ENCODE data around the gene PELI2.

The PELI2 gene, protein sequence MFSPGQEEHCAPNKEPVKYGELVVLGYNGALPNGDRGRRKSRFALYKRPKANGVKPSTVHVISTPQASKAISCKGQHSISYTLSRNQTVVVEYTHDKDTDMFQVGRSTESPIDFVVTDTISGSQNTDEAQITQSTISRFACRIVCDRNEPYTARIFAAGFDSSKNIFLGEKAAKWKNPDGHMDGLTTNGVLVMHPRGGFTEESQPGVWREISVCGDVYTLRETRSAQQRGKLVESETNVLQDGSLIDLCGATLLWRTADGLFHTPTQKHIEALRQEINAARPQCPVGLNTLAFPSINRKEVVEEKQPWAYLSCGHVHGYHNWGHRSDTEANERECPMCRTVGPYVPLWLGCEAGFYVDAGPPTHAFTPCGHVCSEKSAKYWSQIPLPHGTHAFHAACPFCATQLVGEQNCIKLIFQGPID

DNA sequence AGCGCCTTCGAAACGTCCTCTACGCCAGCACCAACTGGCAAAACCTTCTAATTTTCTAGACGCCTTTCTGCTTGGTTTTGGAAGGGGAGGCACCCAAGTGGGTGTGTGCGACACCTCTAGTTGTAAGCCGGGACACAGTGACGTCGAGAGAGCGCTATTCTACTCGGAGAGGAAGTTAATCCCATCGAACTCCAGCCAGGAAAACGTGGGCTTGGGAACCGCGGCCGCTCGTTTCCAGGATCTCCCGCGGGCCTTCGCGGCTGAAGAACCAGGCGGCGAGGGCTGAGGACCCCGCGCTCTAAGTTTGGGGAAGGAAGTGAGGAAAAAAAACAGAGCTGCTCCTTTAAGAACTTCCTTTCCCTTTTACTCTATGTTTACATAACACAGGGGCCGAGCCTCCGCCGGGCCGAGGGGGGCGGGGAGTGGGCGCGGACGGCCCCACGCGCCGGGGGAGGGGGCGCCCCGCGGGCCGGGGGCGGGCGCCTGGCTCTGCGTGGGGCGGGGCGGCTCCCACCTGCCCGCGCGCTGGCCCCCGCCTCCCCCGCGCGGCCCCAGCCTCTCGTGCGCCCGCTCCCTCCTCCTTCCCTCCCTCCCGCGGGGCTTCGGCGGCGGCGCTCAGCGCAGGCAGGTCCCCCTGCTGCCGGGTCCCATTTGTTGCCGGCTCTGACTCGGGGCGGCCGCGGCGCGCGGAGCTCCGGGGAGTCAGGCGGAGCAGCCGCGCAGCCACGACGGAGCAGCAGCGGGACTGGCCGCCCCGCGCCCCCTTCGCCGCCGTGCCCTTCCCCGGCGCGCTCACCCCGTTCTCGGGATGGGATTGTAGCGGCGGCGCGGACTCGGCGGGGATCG, at the start of gene PELI2:
Gene PELI2, plus strand, starts transcription at position 647 of the 846 bp plus-strand sequence. CDS start 250 bp downstream, outside the sequence.
- DNase-seq, result peak; percentile 73

DNA sequence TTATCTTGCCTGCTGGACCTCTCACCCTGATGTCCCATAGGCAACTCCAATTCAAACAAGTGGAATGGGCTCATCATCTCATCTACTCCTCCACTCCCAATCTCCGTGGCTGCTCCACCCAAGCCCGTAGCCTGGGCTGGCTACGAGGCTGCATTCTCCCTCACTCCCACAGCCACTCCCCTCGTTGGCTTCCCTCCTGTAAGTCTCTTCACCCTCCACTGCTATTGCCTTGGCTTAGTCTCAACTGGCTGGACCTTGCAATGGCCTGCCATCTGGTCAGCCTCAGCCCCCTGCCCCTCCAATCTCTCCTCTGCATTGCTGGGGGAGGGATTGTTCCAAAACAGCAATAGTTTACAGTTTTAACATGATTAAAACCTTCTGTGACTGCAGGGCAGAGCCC, 44.4 kb upstream of the PELI2 start:
- DNase-seq, result no peak

DNA sequence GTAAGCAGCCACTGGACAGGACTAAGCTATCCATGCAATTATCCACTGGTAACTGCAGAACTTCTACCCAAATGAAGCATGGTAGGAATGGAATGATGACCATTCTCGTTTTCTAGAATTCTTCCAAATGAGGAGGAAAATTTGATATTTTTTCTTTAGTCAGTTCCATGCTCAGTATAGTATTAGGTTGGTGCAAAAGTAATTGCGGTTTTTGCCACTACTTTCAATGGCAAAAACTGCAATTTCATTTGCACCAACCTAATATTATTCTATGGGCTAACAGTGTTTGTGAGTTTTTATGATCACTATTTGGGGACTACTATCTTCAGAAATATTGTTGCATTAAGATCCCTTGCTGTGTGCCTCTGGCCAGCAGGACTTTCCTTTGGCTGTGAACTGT, 42.9 kb upstream of the PELI2 start:
- no peak for DNase-seq

DNA sequence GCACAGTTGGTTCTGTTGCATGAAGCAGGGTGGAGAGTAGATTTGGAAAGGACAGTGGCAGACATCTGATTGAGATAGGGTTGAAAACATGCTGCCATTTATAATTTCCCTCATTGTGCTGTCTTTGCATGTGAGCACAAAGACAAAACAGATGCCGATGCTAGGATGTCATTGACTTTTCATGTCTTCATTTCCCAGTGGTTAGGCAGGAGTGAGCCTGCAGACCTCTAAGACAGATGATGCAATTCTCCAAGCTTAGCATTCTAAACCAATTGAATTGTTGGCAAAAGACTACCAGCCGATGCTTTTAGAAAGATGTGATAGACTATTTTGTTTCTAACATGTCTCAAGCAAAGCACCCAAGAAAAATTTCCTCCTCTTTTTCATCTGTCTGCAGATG, 37.1 kb upstream of the PELI2 start:
- DNase-seq, result peak; percentile 52

DNA sequence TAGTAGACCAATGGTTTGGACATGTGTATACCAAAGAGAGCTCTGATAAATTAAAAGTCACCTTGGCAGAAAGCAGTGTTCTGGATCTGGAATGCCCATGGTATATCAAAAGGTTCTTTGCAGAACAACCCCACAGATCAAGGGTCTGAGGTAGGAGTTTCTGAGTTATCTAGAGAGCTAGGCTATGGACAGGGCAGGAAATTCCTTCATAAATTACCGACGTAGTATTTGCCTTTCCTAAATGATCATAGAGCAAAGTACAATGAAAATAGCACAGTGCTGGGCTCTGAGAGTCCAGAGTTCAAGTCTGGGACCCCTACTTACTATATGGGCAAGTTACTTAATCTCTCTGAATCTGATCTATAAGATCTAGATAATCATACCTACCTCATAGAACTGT, 35.3 kb upstream of the PELI2 start:
- DNase-seq, result no peak

DNA sequence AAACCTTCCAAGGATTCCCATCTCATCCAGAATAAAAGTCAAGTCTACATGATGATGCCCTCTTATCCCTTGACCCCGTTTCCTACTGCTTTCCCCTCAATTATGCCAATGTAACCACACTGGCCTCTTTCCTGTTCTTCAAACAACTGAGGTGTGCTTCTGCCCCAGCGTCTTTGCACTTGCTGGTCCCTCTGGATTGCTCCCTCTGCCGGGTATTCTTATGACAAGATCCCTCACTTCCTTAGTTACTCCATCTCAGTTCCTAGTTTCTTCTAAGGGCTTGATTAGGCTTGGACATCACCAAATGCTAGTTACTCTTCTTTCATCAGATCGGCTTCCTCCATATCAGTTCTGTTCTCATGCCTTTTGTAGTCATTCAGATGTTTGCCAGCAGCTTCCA, 32.7 kb upstream of the PELI2 start:
- DNase-seq, result no peak

DNA sequence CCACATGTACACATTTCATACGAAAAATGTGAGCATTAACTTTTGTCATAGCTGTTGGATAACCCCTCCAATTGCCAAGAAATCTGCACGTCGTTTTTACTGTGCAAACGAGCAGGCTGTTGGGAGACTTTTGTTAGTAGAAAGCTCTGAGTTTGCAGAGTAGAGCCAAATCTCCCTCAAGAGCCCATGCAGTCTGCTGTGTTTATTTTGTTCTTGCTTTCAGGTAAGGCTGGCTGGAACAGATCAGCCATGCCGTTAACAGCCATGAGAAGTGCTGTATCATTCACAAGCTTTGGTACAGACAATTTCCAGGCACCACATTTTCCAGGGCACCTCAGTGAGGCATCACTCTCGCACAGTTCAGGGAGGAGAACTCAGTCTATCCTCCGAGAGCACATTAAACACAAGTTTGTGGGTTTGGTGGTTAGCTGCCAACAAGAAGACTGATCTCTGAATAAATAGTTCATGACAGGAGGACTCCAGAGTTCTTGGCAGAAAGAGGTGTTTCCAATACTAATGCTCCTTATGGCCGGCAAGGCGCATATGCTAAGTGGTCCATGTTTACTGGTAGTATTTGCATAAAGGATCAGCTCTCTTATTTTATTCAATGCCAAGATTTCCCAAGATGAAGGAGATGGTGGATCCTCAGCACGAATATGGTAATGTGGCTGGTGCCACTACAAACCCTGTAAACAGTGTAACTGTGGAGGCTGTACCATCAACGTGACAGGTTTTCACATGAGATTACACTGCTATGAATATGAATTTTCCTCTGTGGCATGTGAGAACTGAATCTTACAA, 30.3 kb upstream of the PELI2 start:
- peak; percentile 46 for DNase-seq

DNA sequence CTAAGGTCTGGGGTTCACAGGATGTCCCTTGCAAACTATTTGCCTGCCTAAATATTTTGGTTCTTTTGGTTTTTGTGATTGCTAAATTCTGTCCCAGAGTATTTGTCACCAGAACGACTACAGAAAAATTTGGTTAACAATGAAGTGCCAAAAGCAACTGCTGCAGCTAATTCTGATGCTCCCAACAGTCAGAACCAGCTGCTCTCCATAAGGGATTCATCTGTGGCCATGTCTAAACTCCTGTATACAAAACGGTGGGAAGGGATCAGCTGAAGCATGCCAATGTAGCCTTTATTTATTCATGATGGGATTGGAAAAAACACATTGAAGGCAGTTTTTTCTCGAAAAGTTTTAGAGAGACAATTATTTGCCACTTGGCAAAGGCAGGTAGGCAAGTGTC, 29.3 kb upstream of the PELI2 start:
- no peak for DNase-seq

DNA sequence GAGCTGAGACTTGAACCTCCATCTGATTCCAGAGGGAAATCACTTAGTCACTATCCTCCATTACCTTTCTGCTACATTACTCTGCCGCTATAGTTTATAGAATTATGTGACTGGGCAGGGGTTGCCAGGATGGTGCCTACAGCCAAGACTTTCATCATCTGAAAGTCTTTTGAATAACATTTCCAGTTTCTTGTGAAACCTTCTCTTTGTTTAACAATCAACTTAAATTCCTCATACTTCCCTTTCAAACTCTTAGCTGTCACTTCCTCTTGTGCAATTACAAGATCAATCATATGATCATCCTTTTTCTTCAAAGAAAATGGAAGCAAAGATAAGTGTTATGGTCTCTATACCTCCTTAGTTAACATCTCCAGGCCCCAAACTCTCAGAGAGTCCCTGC, 25.4 kb upstream of the PELI2 start:
- DNase-seq, result no peak

DNA sequence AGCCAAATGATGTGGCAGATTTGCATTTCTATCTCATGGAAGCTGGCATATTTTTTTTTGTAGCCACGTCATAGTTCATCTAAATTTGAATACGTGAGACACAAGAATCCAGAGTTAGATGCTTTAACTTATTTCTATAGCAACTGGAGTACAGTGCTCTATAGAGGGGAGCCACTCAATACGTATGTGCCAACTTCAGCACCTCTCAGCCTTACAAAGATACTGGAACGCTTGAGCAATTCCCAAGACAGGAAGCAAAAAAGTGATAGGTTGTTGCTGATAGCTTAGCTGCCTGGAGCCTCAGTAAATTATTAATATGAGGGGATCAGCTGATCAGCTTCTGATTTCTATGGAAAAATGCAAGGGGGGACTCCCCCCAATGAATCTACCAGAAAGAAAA, 24.1 kb upstream of the PELI2 start:
- DNase-seq, result no peak

DNA sequence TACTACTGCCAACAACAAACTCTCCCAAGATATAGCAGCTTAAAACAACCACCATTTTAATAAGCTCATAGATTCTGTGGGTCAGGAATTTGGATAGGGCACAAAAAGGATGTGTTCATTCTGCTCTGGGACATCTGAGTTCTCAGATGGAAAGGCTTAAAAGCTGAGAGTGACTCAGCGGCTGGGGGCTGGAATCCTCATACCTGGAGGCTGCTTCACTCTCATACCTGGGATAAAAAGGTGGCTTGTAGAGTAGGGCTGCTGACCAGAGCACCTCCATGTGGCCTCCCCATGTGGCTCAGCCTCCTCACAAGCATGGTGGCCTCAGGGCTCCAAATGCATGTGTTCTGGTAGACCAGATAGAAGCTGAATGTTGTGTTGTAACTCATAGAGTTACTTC, 20.2 kb upstream of the PELI2 start:
- no peak for DNase-seq

DNA sequence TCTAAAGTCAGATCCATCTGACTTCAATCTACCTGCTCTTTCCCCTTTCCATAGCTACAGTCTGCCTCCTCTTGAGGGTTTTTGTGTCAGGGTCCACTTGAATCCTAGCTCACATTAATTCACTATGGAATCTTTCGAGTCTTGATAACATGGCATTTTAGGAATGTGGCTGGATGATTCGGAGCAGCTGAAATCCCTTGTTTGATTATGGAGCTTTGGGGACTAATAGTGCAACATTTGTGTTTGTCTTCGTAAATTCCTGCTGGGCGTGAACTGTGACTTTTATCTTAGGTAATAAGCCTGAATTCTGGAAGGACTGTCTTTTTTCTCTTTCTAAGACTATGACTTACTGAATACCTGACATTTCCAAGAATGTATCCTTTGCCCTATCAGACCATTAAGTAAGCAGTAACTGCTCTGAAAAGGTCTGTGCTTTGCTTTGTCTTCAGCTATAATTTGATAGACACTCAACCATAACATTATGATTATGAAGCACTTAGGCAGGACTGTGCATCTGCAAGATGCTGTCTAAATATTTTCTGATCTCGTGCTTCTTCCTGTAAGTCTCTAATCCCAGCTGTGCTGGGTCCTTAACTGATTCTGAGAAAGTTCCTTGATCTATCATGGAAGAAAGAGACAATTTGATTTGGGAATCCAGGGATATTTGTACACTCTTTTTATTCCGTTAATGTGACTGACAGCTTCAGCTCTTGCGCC, 19.0 kb upstream of the PELI2 start:
- DNase-seq, result no peak

DNA sequence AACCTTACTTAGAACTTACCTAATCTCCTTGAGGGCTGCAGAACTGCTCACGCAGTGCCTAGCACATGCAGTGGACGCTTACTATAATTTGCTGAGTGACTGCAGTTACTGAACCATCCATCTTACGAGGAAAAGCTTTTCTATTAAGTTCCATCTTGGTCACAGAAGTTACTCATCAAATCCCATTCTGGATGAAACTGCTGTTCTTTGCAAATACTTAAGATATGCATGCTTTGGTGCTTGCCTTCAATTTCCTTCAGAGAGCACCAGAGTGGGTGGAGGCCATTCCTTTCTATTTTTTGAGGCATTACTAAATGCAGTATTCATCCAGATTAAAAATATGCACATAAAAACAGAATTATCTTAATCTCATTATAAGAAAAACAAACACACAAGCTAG, 17.7 kb upstream of the PELI2 start:
- DNase-seq, result no peak

DNA sequence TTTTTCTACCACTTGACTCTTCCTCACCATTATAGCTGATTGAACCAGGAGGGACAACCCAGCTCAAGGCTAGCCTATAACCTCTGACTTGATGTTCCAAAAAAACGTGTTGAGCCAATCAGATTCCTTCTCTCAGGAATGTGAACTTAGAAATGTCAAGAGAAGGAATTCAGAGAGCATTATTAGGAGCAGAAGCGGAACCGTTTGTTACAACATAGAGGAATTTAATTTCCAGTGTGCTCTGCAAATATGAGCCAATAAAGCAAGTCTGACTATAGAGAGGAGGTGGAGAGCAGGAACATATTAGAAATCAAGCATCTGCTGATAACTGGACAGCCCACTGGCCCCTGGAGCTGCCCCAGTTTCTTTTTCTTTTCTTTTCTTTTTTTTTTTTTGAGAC, 15.3 kb upstream of the PELI2 start:
- DNase-seq, result no peak

DNA sequence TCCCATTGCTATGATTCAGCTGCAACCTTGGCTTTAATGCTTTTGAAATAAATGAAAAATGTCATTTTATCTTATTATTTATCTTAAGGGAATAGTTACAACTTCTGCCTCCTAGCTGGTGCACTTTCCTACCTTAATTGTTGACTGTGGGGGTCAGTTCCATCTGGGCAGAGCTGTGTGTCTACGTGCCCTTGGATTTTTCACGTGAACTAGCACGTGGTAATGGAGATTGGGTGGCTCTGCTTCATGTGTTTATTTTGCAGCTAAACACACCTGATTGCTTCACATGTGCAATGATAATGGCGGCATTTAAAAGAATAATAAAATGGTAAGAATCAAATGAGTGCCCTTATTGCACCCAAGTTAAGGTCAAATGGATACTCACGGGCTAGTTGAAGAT, 10.6 kb upstream of the PELI2 start:
- DNase-seq, result no peak

DNA sequence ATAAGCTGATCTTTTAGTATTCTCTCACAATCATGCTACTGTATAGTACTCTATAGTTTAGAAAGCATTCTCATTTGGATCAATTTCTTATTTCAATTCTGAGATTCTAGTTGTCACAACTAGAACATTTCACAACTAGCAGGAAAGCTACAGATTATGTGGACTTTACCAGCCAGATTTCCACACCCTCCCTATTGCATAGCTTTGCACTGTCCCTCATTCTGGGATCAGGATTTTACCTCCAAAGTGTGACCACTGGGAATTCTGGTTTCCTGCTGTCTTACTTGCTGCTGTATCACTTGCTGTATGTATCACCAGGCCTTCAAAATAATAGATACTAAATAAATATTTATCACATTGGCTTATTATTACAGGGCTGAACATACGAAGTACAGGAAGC, 10.2 kb upstream of the PELI2 start:
- no peak for DNase-seq

DNA sequence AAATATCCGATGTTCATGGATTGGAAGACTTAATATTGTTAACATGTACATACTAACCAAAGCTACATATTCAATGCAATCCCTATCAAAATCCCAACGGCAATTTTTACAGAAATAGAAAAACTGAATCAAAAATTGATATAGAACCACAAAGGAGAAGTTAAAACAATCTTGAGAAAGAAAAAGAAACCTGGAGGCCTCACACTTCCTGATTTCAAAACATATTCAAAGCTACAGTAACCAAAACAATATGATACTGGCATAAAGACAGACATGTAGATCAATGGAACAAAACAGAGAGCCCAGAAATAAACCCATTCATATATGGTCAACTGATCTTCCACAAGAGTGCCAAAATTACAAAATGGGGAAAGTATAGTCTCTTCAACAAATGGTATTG, 5.4 kb upstream of the PELI2 start:
- DNase-seq, result no peak

DNA sequence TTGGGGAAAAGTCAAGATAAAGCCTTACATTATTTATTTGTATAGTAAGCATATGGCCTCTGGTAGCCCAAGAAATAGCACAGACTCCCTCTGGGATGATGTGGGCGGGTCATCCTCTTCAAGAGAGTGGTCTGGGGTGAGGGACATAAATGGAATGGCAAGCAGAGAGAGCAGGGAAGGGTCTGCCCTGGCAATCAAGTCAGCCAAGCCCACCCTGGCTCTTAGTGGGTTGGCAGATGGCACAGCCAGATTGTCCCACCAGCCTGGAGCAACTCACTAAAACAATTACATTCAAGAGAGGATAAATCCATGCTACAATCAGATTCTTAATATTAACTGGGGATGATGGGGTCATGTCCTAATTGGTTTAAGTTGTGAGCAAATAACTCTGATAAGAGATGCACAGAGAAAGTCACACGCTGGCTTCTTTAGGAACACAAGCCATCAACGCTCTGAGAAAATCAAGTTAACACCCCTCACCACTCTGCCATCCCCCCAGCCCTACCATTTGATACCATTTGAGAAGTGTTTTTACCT, 2.8 kb upstream of the PELI2 start:
- no peak for DNase-seq

DNA sequence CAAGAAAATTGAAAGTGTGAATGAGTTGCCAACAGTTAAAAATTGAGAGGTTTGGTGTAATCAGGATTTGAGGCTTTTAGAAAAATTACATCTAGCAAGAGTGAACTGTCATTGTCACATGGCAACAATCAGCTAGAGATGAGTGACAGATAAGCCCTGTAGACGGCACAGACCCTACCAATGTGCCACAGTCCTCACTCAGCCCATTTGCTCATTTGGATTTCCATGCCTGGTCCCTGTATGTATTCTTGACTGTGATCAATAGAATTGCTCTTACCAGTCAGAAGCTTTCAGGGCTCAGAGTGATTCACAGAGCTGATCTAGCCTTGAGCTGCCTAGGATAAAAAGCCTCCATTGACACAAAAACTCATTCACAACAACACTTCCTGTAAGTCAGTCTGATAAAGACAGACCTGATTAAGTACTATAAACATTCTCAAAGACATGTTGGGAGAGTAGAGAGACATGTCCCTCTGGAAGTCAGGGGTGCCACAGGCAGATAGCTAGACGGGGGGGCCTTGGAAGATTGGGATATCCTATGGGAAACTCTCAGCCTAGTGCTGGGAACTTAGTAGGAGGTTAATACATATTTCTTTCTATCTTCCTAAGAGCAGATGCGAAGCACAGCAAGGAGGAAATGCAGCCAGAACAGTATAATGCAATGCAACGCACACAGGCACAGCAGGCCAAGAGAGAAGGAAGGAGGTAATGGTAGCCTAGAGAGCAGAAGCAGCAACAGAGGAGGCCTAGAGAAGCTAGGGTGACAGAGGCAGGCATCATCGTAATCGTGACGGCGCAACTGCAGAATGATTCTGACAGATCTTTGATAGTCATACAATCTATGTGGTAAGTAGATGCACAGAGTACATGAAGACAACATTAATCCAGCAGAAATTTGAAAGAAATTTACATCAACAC, 2.0 kb upstream of the PELI2 start:
- no peak for DNase-seq

DNA sequence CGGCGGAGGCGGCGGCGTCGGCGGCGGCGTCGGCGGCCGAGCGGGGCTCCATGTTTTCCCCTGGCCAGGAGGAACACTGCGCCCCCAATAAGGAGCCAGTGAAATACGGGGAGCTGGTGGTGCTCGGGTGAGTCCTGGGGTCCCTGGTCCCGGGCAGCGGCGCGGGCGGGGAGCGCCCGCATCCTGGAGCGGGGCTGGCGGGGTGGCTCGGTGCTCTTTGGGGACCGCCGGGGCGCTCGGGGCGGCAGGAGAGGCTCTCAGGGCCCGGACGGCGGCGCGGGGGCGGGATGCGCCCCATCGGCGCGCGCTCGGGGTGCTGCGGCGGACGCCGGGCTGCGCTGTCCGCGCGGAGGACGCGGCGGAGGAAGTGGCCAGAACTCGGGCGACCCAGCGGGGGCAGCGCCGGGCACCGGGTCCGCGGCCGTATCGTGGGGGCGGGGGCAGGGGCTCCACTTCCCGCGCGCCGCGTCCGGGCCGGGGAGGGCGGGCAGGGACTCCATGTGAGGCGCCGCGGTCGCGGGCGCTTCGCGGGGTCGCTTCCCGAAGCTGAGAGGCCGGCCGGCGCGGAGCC, 485 bp downstream of the PELI2 start:
- no peak for DNase-seq
